Breast epithelium (tissue), 3 donors: Measurements from ENCODE around the gene PRR29.

Experiments used
- CTCF ChIP-seq, 3 donors: fragments of 450-650 bp; IDR thresholded peaks; one replicate each; pipeline ENCODE4 v1.5.1; 2016 to 2017; ENCODE audit warnings: antibody characterized with exemption in 3 of 3, mild to moderate bottlenecking in 3 of 3, moderate library complexity in 3 of 3
- POLR2A ChIP-seq: fragments of 450-650 bp; IDR thresholded peaks from one replicate; pipeline ENCODE4 v1.6.1; 2016; ENCODE audit warnings: antibody characterized with exemption, mild to moderate bottlenecking, moderate library complexity
- POLR2AphosphoS5 ChIP-seq, 3 donors: sonication (generic); formaldehyde crosslinking; IDR thresholded peaks; one replicate each; pipeline ENCODE4 v1.6.1; 2017; ENCODE audit warnings: antibody characterized with exemption in 3 of 3

GRCh38 chr17:63995626-63996025 is 2.5 kb upstream of the PRR29 start:
- TF ChIP-seq CTCF (IDR thresholded peaks at IDR 0.05) = no peak
- no peak for TF ChIP-seq POLR2A
- TF ChIP-seq POLR2AphosphoS5 (IDR thresholded peaks at IDR 0.05) = no peak
